Measurements from ENCODE around the gene SMIM23. TPM values are rescaled to one million over a fixed set of nuclear protein-coding genes. Genes with fewer than 3 reads are reported as not detected.

The SMIM23 gene
- total and polyA plus RNA-seq, 2 of the 13 experiments (the other 11 are each of a cell fraction or from before 2014, with no cell fraction given): not detected

DNA sequence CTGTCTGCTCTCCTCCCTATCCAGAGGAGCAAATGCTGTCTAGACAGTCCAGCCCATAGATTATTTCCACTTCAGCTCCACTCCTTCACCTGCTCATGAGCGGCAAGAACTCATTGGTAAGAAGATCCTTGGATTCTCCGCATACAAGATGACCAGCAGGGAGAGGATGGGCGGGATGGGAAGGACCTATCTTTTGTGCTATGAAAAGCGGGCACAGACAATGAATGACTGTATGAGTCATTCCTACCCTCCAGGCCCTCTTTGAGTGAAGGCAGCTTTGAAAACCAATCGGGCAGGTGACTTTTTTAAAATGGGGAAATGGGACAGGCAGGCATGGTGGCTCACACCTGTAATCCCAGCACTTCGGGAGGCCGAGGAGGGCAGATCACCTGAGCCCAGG is 49.4 kb downstream of the SMIM23 start:
- DNase-seq (ENCODE audit: low spot score): no peak

DNA sequence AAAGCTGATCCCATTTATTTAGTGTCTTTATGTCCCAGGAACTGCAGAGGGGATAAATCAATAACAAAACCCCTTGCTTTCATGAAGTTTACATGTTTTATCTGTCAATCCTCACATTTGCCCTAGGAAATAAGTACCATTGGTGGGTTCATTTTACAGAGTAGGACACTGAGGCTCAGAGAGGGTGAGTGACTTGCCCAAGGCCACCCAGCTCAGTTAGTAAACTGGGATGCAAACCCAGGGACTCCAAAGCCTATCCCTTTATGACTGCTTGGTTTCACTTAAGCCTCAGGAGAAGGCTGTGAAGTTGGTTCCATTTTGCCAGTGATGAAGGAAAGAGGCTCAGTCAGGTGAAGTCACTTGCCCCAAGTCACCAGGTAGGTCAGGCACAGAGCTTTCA is 51.9 kb downstream of the SMIM23 start:
- Histone ChIP-seq H2AFZ (ENCODE audit: low read length) (no peak overlapping the region), H3K79me2 (ENCODE audit: insufficient read depth, low read length) (no peaks in the 10 kb centered on the region), H3K4me1 (ENCODE audit: insufficient read depth, low read length) (no peaks in the 10 kb centered on the region), H4K20me1 (ENCODE audit: insufficient read depth, low read length) (no peaks in the 10 kb centered on the region), H3K4me2 (ENCODE audit: low read depth, low read length) (no peak overlapping the region), H3K4me3 (replicated peaks in 1 of 3; ENCODE audit: insufficient read depth in 1 of 3, low read depth in 2 of 3, low read length in 3 of 3) (no peak overlapping the region), H3K9ac (ENCODE audit: insufficient read depth, low read depth, low read length) (no peak overlapping the region), H3K9me3 (ENCODE audit: low read length) (no peaks in the 10 kb centered on the region), H3K36me3 (replicated peaks in 1 of 2; ENCODE audit: control insufficient read depth in 1 of 2, insufficient read depth in 2 of 2, low read length in 2 of 2) (no peaks in the 10 kb centered on the region), H3K27me3 (ENCODE audit: control insufficient read depth in 1 of 2, insufficient read depth in 2 of 2, low read length in 2 of 2) (peaks cover 0 to 2% of the 10 kb centered on the region in 2 experiments; a peak in 1 of 5 replicates), H3K27ac (ENCODE audit: extremely low read length, insufficient read depth, low read length) (no peak overlapping the region)
- no peak for ATAC-seq
- FAIRE-seq: no peak
- ChIA-PET POLR2A (no interaction called here), CTCF (ENCODE audit: low intra/inter-chr PET ratio, low total read pairs) (no interaction called here)
- no TSS peak for BruUV-seq (replicated peaks)
- DNase-seq (ENCODE audit: low spot score): no peak
- intact Hi-C loops (cut with micrococcal nuclease; ENCODE audit: unreplicated experiment): no loop called here
- TF ChIP-seq, protein P1, sequence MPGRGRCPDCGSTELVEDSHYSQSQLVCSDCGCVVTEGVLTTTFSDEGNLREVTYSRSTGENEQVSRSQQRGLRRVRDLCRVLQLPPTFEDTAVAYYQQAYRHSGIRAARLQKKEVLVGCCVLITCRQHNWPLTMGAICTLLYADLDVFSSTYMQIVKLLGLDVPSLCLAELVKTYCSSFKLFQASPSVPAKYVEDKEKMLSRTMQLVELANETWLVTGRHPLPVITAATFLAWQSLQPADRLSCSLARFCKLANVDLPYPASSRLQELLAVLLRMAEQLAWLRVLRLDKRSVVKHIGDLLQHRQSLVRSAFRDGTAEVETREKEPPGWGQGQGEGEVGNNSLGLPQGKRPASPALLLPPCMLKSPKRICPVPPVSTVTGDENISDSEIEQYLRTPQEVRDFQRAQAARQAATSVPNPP (CRISPR knock-in tag; IDR thresholded peaks at IDR 0.05): no peak
- TF ChIP-seq, protein P2, sequence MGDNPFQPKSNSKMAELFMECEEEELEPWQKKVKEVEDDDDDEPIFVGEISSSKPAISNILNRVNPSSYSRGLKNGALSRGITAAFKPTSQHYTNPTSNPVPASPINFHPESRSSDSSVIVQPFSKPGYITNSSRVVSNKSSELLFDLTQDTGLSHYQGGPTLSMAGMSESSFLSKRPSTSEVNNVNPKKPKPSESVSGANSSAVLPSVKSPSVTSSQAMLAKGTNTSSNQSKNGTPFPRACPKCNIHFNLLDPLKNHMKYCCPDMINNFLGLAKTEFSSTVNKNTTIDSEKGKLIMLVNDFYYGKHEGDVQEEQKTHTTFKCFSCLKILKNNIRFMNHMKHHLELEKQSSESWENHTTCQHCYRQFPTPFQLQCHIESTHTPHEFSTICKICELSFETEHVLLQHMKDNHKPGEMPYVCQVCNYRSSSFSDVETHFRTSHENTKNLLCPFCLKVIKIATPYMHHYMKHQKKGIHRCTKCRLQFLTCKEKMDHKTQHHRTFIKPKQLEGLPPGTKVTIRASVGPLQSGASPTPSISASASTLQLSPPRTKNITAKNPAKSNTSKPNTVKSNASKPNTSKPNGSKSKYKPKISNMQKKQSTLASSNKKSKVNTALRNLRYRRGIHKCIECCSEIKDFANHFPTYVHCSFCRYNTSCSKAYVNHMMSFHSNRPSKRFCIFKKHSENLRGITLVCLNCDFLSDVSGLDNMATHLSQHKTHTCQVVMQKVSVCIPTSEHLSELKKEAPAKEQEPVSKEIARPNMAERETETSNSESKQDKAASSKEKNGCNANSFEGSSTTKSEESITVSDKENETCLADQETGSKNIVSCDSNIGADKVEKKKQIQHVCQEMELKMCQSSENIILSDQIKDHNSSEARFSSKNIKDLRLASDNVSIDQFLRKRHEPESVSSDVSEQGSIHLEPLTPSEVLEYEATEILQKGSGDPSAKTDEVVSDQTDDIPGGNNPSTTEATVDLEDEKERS (CRISPR knock-in tag; IDR thresholded peaks at IDR 0.05): no peak
- TF ChIP-seq BRD4 (CRISPR knock-in tag; IDR thresholded peaks at IDR 0.05): no peak
- no peak for TF ChIP-seq ZNF326 (CRISPR knock-in tag; IDR thresholded peaks at IDR 0.05; ENCODE audit: borderline replicate concordance)
- TF ChIP-seq, protein P3, sequence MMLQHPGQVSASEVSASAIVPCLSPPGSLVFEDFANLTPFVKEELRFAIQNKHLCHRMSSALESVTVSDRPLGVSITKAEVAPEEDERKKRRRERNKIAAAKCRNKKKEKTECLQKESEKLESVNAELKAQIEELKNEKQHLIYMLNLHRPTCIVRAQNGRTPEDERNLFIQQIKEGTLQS (CRISPR knock-in tag; IDR thresholded peaks at IDR 0.05): no peak
- no peak for TF ChIP-seq ZNF431 (CRISPR knock-in tag; IDR thresholded peaks at IDR 0.05; ENCODE audit: borderline replicate concordance, low read depth)
- TF ChIP-seq, protein P4, sequence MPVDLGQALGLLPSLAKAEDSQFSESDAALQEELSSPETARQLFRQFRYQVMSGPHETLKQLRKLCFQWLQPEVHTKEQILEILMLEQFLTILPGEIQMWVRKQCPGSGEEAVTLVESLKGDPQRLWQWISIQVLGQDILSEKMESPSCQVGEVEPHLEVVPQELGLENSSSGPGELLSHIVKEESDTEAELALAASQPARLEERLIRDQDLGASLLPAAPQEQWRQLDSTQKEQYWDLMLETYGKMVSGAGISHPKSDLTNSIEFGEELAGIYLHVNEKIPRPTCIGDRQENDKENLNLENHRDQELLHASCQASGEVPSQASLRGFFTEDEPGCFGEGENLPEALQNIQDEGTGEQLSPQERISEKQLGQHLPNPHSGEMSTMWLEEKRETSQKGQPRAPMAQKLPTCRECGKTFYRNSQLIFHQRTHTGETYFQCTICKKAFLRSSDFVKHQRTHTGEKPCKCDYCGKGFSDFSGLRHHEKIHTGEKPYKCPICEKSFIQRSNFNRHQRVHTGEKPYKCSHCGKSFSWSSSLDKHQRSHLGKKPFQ (CRISPR knock-in tag; IDR thresholded peaks at IDR 0.05; ENCODE audit: insufficient replicate concordance): no peak
- TF ChIP-seq SMAD9 (CRISPR knock-in tag; IDR thresholded peaks at IDR 0.05): no peak
- no peak for TF ChIP-seq THAP11 (CRISPR knock-in tag; IDR thresholded peaks at IDR 0.05)
- no peak for TF ChIP-seq TAF1 (CRISPR knock-in tag; IDR thresholded peaks at IDR 0.05)
- in situ Hi-C loops (cut with HindIII; ENCODE audit: extremely low pct_ligation_motif_present, low pct_unique_long_range_greater_than_20kb): no loop called here

More for the DNA sequence above, 49.4 kb downstream of the SMIM23 start:
- H4K20me1 ChIP-seq (ENCODE audit: insufficient read depth, low read length): no peaks in the 10 kb centered on the region
- no peaks in the 10 kb centered on the region for H3K9me3 ChIP-seq (ENCODE audit: low read length)
- no peak overlapping the region for H3K4me3 ChIP-seq (replicated peaks in 1 of 3; ENCODE audit: insufficient read depth in 1 of 3, low read depth in 2 of 3, low read length in 3 of 3)
- no peak overlapping the region for H3K4me2 ChIP-seq (ENCODE audit: low read depth, low read length)
- ATAC-seq: no peak
- H3K36me3 ChIP-seq (replicated peaks in 1 of 2; ENCODE audit: control insufficient read depth in 1 of 2, insufficient read depth in 2 of 2, low read length in 2 of 2): no peaks in the 10 kb centered on the region
- POLR2A ChIA-PET: no interaction called here
- H3K27ac ChIP-seq (ENCODE audit: extremely low read length, insufficient read depth, low read length): no peak overlapping the region
- in situ Hi-C loops (cut with HindIII; ENCODE audit: extremely low pct_ligation_motif_present, low pct_unique_long_range_greater_than_20kb) (no loop called here), intact Hi-C loops (cut with micrococcal nuclease; ENCODE audit: unreplicated experiment) (no loop called here)
- 31% methylated on average over 7 of the region's 7 CpGs for WGBS (ENCODE audit: low lambda C conversion rate)
- no peak for FAIRE-seq
- TF ChIP-seq TSC22D2 (CRISPR knock-in tag; IDR thresholded peaks at IDR 0.05; ENCODE audit: borderline replicate concordance) (no peak), HHEX (CRISPR knock-in tag; IDR thresholded peaks at IDR 0.05) (no peak), GFI1 (CRISPR knock-in tag; IDR thresholded peaks at IDR 0.05; ENCODE audit: borderline replicate concordance) (no peak), ZNF496 (CRISPR knock-in tag; IDR thresholded peaks at IDR 0.05; ENCODE audit: insufficient replicate concordance) (no peak)
- TF ChIP-seq, protein P5, sequence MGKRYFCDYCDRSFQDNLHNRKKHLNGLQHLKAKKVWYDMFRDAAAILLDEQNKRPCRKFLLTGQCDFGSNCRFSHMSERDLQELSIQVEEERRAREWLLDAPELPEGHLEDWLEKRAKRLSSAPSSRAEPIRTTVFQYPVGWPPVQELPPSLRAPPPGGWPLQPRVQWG (CRISPR knock-in tag; IDR thresholded peaks at IDR 0.05; ENCODE audit: borderline replicate concordance, low read depth): no peak
- peaks cover 0 to 2% of the 10 kb centered on the region in 2 experiments; a peak in 1 of 5 replicates for H3K27me3 ChIP-seq (ENCODE audit: control insufficient read depth in 1 of 2, insufficient read depth in 2 of 2, low read length in 2 of 2)
- H3K9ac ChIP-seq (ENCODE audit: insufficient read depth, low read depth, low read length): no peak overlapping the region
- no peak overlapping the region for H2AFZ ChIP-seq (ENCODE audit: low read length)
- CTCF ChIA-PET (ENCODE audit: low intra/inter-chr PET ratio, low total read pairs): no interaction called here
- no TSS peak for BruUV-seq (replicated peaks)
- H3K4me1 ChIP-seq (ENCODE audit: insufficient read depth, low read length): no peaks in the 10 kb centered on the region
- no peaks in the 10 kb centered on the region for H3K79me2 ChIP-seq (ENCODE audit: insufficient read depth, low read length)
